Skeletal muscle tissue (tissue), 4 donors: ENCODE results near the gene LRP8. TPM values are rescaled to one million over a fixed set of nuclear protein-coding genes. Genes with fewer than 3 reads are reported as not detected.

Experiments used
- H3K27ac ChIP-seq: one replicate; pipeline ENCODE4 v1.7.0; 2013; ENCODE audit warnings: mild to moderate bottlenecking, low read depth, low read length, inconsistent platforms
- H3K27me3 ChIP-seq, 3 donors: one replicate each; pipeline ENCODE4 v1.7.0; 2013; ENCODE audit warnings: low read length in 3 of 3; ENCODE audit not compliant: control insufficient read depth in 3 of 3, insufficient read depth in 3 of 3
- H3K36me3 ChIP-seq, 3 donors: one replicate each; pipeline ENCODE4 v1.7.0; 2013; ENCODE audit warnings: low read length in 3 of 3; ENCODE audit not compliant: control insufficient read depth in 3 of 3, insufficient read depth in 3 of 3
- H3K4me1 ChIP-seq, 3 donors: one replicate each; pipeline ENCODE4 v1.7.0; 2013; ENCODE audit warnings: low read length in 3 of 3, mild to moderate bottlenecking in 3 of 3; ENCODE audit not compliant: control insufficient read depth in 3 of 3, insufficient read depth in 3 of 3
- H3K4me3 ChIP-seq, 3 donors: one replicate each; pipeline ENCODE4 v1.7.0; 2013; ENCODE audit warnings: low read length in 3 of 3
- H3K9ac ChIP-seq, 3 donors: one replicate each; pipeline ENCODE4 v1.7.0; 2013; ENCODE audit warnings: low read length in 3 of 3, mild to moderate bottlenecking in 3 of 3, moderate library complexity in 2 of 3, low read depth in 1 of 3
- H3K9me3 ChIP-seq, 3 donors: one replicate each; pipeline ENCODE4 v1.7.0; 2013; ENCODE audit warnings: low read length in 3 of 3; ENCODE audit not compliant: control insufficient read depth in 3 of 3
- total RNA-seq: library from RNA; depleted of rRNA; stranded (reverse); fragments of >200 nt; gene quantifications from one replicate; pipeline ENCODE4 v1.2.3, GENCODE V29; 2014
- donor health status: Osteomylitis.

LRP8 gene
- total RNA-seq, 1 donor from 2014 or later = 1.6 TPM

GRCh38 chr1:53241828-53242227 lies 86.0 kb downstream of the LRP8 start:
- no peak overlapping the region for H3K4me3 ChIP-seq
- H3K27ac ChIP-seq = no peak overlapping the region
- H3K9ac ChIP-seq = no peak overlapping the region
- H3K36me3 ChIP-seq = peaks cover 0 to 4% (median 0%) of the 10 kb centered on the region in 3 donors
- H3K9me3 ChIP-seq = no peaks in the 10 kb centered on the region
- no peaks in the 10 kb centered on the region for H3K27me3 ChIP-seq
- peaks cover 6 to 13% (median 11%) of the 10 kb centered on the region in 3 donors for H3K4me1 ChIP-seq

- peaks cover 12 to 20% (median 18%) of the 10 kb centered on the region in 3 donors for H3K4me1 ChIP-seq
- no peaks in the 10 kb centered on the region for H3K9me3 ChIP-seq
- H3K27me3 ChIP-seq = no peaks in the 10 kb centered on the region
- peak within 1 kb of the TSS; percentile 71 for H3K27ac ChIP-seq
- peaks cover 11 to 28% (median 25%) of the 10 kb centered on the region in 3 donors for H3K36me3 ChIP-seq
- H3K9ac ChIP-seq = peak within 1 kb of the TSS; percentile 95 to 99 (median 98)
- peak within 1 kb of the TSS; percentile 91 to 99 (median 97) for H3K4me3 ChIP-seq
Measured at GRCh38 chr1:53238197-53239155, 89.4 kb downstream of the LRP8 start, which contains the start of gene MAGOH. TSS of gene MAGOH (minus strand) at chr1:53238518. CDS start at chr1:53238448, 70 bp downstream.

DNA sequence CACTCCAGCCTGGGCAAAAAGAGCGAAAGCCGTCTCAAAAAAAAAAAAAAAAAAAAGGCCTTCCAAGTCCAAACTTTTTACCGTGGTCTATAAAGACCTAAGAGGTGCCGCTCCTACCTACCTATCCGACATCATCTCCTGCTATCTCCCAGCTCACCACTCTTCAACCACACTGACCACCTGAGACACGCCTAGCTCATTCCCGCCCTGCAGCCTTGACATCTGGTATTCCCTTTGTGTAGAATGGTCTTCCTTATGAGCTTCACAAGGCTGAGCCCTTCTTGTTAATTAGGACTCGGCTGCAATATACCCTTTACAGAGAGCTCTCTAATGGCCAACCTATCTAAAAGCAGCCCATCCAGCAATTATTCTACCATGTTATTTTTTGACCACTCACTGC lies 90.2 kb downstream of the LRP8 start:
- Histone ChIP-seq H3K9ac (peak overlapping the region; percentile 95 to 99 (median 98)), H3K9me3 (no peaks in the 10 kb centered on the region), H3K27ac (peak overlapping the region; percentile 71), H3K4me3 (peak overlapping the region; percentile 91 to 99 (median 97)), H3K4me1 (peaks cover 12 to 20% (median 18%) of the 10 kb centered on the region in 3 donors), H3K27me3 (no peaks in the 10 kb centered on the region), H3K36me3 (peaks cover 14 to 35% (median 33%) of the 10 kb centered on the region in 3 donors)

DNA sequence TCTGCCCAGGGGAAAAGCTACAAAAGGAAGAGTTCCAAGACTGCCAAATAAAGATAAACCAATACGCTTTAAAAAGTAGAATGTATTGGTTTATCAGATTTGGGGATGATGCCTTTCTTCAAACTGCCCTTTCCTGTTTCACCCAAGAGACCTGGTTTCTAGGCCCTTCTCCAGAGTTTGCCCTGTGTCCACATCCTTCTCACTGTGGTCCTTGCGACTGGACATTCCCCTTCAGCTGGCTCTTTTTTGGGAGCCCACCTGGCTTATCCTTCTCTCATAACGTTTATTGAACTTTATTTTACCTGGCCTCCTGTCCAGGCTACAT lies 106.9 kb downstream of the LRP8 start:
- Histone ChIP-seq H3K4me3 (peak overlapping the region; percentile 90 to 100 (median 100)), H3K9me3 (no peaks in the 10 kb centered on the region), H3K9ac (peak overlapping the region; percentile 92 to 99 (median 94)), H3K27me3 (no peaks in the 10 kb centered on the region), H3K4me1 (peaks cover 13 to 22% (median 15%) of the 10 kb centered on the region in 3 donors), H3K27ac (peak overlapping the region; percentile 96), H3K36me3 (peaks cover 14 to 27% (median 16%) of the 10 kb centered on the region in 3 donors)

DNA sequence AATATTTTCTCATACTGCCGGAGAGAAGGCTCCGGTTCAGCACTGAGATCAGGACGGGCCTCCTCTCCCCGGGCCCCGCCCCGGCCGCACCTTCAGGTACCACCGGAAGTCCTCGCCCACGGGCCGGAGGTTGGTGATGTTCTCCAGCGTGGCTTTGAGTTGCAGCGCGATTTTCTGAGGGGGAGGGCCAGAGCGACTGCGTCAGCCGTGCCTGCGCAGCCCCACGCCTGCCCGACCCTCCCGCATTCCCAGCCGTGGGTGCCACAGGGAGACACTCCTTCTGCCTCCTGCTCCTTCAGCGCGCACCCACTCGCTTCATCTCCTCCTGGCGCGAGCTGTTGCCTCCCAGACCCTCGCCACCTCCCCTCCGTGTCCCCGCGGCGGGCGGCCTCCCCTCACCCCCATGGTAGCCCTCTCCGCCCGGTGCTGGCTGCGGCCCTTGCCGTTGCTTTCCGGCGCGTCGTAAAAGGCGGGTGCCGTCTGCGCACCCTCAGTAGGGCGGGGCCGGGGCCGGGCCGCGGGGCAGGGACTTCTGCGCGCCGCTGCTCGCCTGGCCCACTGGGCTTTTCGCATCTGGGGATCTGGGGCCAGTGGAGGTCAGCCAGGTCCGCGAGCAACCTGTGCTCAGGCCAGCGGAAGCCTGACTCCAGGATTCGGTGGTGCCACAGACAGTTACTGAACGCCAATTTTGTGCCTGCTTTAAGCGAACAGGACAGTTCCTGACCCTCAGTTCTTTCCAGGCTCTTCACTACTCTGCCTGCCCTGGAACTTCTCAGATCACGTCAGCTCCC lies 107.5 kb downstream of the LRP8 start, which contains the start of gene CZIB:
CZIB (minus strand) TSS at position 464 of the 791 bp plus-strand sequence; CDS start at position 405, 59 bp downstream.
- Histone ChIP-seq H3K36me3 (peaks cover 14 to 30% (median 19%) of the 10 kb centered on the region in 3 donors), H3K9me3 (no peaks in the 10 kb centered on the region), H3K27ac (peak within 1 kb of the TSS; percentile 96), H3K27me3 (no peaks in the 10 kb centered on the region), H3K9ac (peak within 1 kb of the TSS; percentile 94 to 99 (median 96)), H3K4me3 (peak within 1 kb of the TSS; percentile 90 to 100 (median 100)), H3K4me1 (peaks cover 13 to 22% (median 15%) of the 10 kb centered on the region in 3 donors)

DNA sequence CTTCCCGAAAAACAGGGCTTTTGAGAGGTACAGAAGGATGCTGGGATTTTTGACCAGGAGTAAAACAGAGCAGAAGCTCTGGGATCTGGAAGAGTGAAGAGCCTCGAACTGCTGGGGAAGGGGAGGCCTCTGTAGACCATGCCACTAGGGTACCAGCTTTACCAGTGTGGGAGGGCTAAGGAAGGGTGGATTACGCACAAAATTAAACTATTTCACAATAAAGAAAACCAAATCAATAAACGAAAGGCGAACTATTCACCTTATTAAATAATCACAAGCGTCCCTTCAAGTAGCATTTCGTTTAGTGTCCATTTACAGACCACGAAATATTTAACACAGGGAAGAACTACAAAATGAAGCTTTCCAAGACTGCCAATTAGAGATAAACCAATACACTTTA lies 108.2 kb downstream of the LRP8 start:
- Histone ChIP-seq H3K27ac (peak overlapping the region; percentile 96), H3K27me3 (no peaks in the 10 kb centered on the region), H3K9me3 (no peaks in the 10 kb centered on the region), H3K9ac (peak overlapping the region; percentile 94 to 99 (median 96)), H3K4me1 (peaks cover 13 to 22% (median 15%) of the 10 kb centered on the region in 3 donors), H3K4me3 (peak overlapping the region; percentile 90 to 100 (median 100)), H3K36me3 (peaks cover 14 to 31% (median 23%) of the 10 kb centered on the region in 3 donors)

DNA sequence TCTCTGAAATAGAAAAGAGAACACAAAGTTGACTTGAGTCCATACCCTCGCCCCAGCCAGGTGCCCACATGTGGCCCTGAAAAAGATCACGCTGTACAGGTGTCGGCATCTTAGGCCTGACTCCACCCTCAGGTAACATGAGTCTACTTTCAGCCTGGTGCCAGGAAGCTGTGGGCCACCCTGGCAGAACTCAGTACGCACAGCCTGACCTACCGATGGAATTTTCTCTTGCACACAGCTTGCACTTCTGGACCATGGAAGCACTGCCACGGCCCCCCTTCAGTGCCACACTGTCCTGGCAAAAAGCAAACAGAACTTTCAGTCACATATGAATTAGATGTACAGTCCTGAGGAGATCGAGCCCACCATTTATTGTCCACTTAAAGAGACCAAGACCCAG lies 109.7 kb downstream of the LRP8 start:
- Histone ChIP-seq H3K27me3 (no peaks in the 10 kb centered on the region), H3K4me3 (no peak overlapping the region), H3K9ac (no peak overlapping the region), H3K36me3 (peaks cover 23 to 46% (median 35%) of the 10 kb centered on the region in 3 donors), H3K4me1 (peaks cover 13 to 22% (median 15%) of the 10 kb centered on the region in 3 donors), H3K27ac (no peak overlapping the region), H3K9me3 (no peaks in the 10 kb centered on the region)

GRCh38 chr1:53214376-53214940 lies 113.4 kb downstream of the LRP8 start:
- Histone ChIP-seq H3K36me3 (peaks cover 43 to 76% (median 60%) of the 10 kb centered on the region in 3 donors), H3K27ac (no peak overlapping the region), H3K9ac (no peak overlapping the region), H3K9me3 (no peaks in the 10 kb centered on the region), H3K27me3 (no peaks in the 10 kb centered on the region), H3K4me1 (peaks cover 2 to 6% (median 3%) of the 10 kb centered on the region in 3 donors), H3K4me3 (no peak overlapping the region)

DNA sequence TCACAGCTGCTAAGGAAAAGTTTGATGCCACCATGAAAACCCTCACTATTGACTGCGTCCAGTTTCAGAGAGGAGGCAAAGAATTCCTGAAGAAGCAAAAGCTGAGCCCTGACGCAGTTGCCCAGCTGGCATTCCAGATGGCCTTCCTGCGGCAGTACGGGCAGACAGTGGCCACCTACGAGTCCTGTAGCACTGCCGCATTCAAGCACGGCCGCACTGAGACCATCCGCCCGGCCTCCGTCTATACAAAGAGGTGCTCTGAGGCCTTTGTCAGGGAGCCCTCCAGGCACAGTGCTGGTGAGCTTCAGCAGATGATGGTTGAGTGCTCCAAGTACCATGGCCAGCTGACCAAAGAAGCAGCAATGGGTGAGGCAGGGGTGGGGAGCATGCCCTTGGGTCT lies 116.9 kb downstream of the LRP8 start:
- no peak overlapping the region for H3K27ac ChIP-seq
- H3K27me3 ChIP-seq = no peaks in the 10 kb centered on the region
- H3K4me1 ChIP-seq = no peaks in the 10 kb centered on the region
- H3K9me3 ChIP-seq = peaks cover 0 to 2% (median 0%) of the 10 kb centered on the region in 3 donors
- H3K4me3 ChIP-seq = no peak overlapping the region
- H3K36me3 ChIP-seq = peaks cover 39 to 77% (median 64%) of the 10 kb centered on the region in 3 donors
- H3K9ac ChIP-seq = no peak overlapping the region
